ENCODE results near the gene SLC8A1. TPM values are rescaled to one million over a fixed set of nuclear protein-coding genes. Genes with fewer than 3 reads are reported as not detected.

SLC8A1 gene
- total and polyA plus RNA-seq, 10 of the 15 experiments (the other 5 are each of a cell fraction or from before 2014, with no cell fraction given): under 0.01 to 1.2 (median 0.01) TPM; not detected in 3

- H3K27ac ChIP-seq (ENCODE audit: control insufficient read depth, insufficient read depth): no peak overlapping the region
- FAIRE-seq: no peak
- BruUV-seq (replicated peaks): no TSS peak
- RAD21 ChIA-PET (ENCODE audit: unreplicated experiment): no interaction called here
- SMC1A ChIA-PET (ENCODE audit: uncharacterized antibody, unreplicated experiment): no interaction called here
- no peak overlapping the region for H3K4me2 ChIP-seq (ENCODE audit: control insufficient read depth, insufficient read depth)
- no peak overlapping the region for H2AFZ ChIP-seq (ENCODE audit: control insufficient read depth, low read depth, low read length)
- intact Hi-C loops (cut with micrococcal nuclease; ENCODE audit: unreplicated experiment): no loop called here
- CTCF ChIA-PET: interaction anchor here (0.5 kb wide), 1 partner anchor 28 kb away, joined by 3 read pairs; no protein-coding TSS in a partner anchor
- ATAC-seq: no peak
- H3K36me3 ChIP-seq (ENCODE audit: control insufficient read depth in 2 of 2, insufficient read depth in 2 of 2, low read length in 1 of 2): no peaks in the 10 kb centered on the region
- WGBS (ENCODE audit: insufficient coverage, insufficient replicate concordance, low lambda C conversion rate, missing lambda C conversion rate): 56% methylated on average over 6 of the region's 6 CpGs
- in situ Hi-C loops (cut with MboI): no loop called here
- no peaks in the 10 kb centered on the region for H4K20me1 ChIP-seq (ENCODE audit: control insufficient read depth, insufficient read depth)
- H3K27me3 ChIP-seq (replicated peaks in 1 of 2; ENCODE audit: control insufficient read depth in 2 of 2, insufficient read depth in 2 of 2, low read length in 1 of 2): no peaks in the 10 kb centered on the region
- no peak for DNase-seq (ENCODE audit: low read depth, low spot score)
- no peak overlapping the region for H3K9ac ChIP-seq (ENCODE audit: control insufficient read depth, insufficient read depth, low read length)
- no peak overlapping the region for H3K4me3 ChIP-seq
- no peaks in the 10 kb centered on the region for H3K9me3 ChIP-seq (replicated peaks; ENCODE audit: control insufficient read depth, insufficient read depth, low read length)
- TF ChIP-seq SKIL (IDR thresholded peaks at IDR 0.05; ENCODE audit: low read depth, poor library complexity, severe bottlenecking) (no peak), YY1 (IDR thresholded peaks at IDR 0.05; ENCODE audit: low read depth, low read length) (no peak), TARDBP (IDR thresholded peaks at IDR 0.05; ENCODE audit: borderline replicate concordance) (no peak), NR2F1 (conservative IDR thresholded peaks at IDR 0.05) (no peak), NR2C1 (IDR thresholded peaks at IDR 0.05) (no peak), RAD51 (IDR thresholded peaks at IDR 0.05) (no peak)
- H3K4me1 ChIP-seq (ENCODE audit: control insufficient read depth, insufficient read depth, low read length): no peaks in the 10 kb centered on the region
- no peaks in the 10 kb centered on the region for H3K79me2 ChIP-seq (ENCODE audit: control insufficient read depth, insufficient read depth, low read length)
- POLR2A ChIA-PET: no interaction called here
Measured at GRCh38 chr2:40273734-40274182, 178.1 kb downstream of the SLC8A1 start.

DNA sequence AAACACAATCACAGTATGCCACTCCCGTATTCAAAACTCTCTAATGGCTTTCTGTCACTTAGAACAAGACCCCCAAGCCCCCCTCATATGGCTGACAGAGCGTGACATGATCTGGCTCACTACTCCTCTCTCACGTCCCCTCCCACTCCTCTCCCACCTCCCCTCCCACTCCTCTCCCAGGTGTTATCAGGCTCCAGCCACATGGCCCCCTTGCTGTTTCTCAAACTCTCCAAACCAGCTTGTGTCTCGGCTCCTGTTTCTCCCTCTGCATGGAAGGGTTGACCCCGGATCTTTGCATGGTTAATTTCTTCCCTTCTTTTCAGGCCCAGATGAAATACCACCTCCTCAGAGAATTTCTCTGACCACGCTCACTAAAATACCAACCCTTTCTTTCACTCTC lies 180.8 kb downstream of the SLC8A1 start:
- ChIA-PET CTCF (no interaction called here), SMC1A (ENCODE audit: uncharacterized antibody, unreplicated experiment) (interaction anchor here (0.6 kb wide), 1 partner anchor 145 kb away, joined by 4 read pairs; no protein-coding TSS in a partner anchor), RAD21 (ENCODE audit: unreplicated experiment) (no interaction called here), POLR2A (no interaction called here)
- ATAC-seq (no peak), DNase-seq (ENCODE audit: low read depth, low spot score) (no peak), FAIRE-seq (no peak)
- Histone ChIP-seq H3K9me3 (replicated peaks; ENCODE audit: control insufficient read depth, insufficient read depth, low read length) (no peaks in the 10 kb centered on the region), H3K27me3 (replicated peaks in 1 of 2; ENCODE audit: control insufficient read depth in 2 of 2, insufficient read depth in 2 of 2, low read length in 1 of 2) (no peaks in the 10 kb centered on the region), H3K4me2 (ENCODE audit: control insufficient read depth, insufficient read depth) (no peak overlapping the region), H2AFZ (ENCODE audit: control insufficient read depth, low read depth, low read length) (no peak overlapping the region), H4K20me1 (ENCODE audit: control insufficient read depth, insufficient read depth) (no peaks in the 10 kb centered on the region), H3K36me3 (ENCODE audit: control insufficient read depth in 2 of 2, insufficient read depth in 2 of 2, low read length in 1 of 2) (no peaks in the 10 kb centered on the region), H3K4me1 (ENCODE audit: control insufficient read depth, insufficient read depth, low read length) (no peaks in the 10 kb centered on the region), H3K79me2 (ENCODE audit: control insufficient read depth, insufficient read depth, low read length) (no peaks in the 10 kb centered on the region), H3K9ac (ENCODE audit: control insufficient read depth, insufficient read depth, low read length) (no peak overlapping the region), H3K4me3 (no peak overlapping the region), H3K27ac (ENCODE audit: control insufficient read depth, insufficient read depth) (no peak overlapping the region)
- BruUV-seq (replicated peaks): no TSS peak
- 41% methylated on average over 6 of the region's 6 CpGs for WGBS (ENCODE audit: insufficient coverage, insufficient replicate concordance, low lambda C conversion rate, missing lambda C conversion rate)
- in situ Hi-C loops (cut with MboI) (no loop called here), intact Hi-C loops (cut with micrococcal nuclease; ENCODE audit: unreplicated experiment) (no loop called here)
- TF ChIP-seq NR2C2 (IDR thresholded peaks at IDR 0.05; ENCODE audit: borderline replicate concordance, control insufficient read depth, insufficient read length, low read depth): no peak
- TF ChIP-seq SPI1 (IDR thresholded peaks at IDR 0.05; ENCODE audit: borderline replicate concordance, insufficient read depth, low read depth, low read length): no peak
- TF ChIP-seq NR2C1 (IDR thresholded peaks at IDR 0.05): no peak
- TF ChIP-seq SUZ12 (IDR thresholded peaks at IDR 0.05; ENCODE audit: unreplicated experiment): no peak
- TF ChIP-seq, protein P1, sequence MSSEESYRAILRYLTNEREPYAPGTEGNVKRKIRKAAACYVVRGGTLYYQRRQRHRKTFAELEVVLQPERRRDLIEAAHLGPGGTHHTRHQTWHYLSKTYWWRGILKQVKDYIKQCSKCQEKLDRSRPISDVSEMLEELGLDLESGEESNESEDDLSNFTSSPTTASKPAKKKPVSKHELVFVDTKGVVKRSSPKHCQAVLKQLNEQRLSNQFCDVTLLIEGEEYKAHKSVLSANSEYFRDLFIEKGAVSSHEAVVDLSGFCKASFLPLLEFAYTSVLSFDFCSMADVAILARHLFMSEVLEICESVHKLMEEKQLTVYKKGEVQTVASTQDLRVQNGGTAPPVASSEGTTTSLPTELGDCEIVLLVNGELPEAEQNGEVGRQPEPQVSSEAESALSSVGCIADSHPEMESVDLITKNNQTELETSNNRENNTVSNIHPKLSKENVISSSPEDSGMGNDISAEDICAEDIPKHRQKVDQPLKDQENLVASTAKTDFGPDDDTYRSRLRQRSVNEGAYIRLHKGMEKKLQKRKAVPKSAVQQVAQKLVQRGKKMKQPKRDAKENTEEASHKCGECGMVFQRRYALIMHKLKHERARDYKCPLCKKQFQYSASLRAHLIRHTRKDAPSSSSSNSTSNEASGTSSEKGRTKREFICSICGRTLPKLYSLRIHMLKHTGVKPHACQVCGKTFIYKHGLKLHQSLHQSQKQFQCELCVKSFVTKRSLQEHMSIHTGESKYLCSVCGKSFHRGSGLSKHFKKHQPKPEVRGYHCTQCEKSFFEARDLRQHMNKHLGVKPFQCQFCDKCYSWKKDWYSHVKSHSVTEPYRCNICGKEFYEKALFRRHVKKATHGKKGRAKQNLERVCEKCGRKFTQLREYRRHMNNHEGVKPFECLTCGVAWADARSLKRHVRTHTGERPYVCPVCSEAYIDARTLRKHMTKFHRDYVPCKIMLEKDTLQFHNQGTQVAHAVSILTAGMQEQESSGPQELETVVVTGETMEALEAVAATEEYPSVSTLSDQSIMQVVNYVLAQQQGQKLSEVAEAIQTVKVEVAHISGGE (CRISPR knock-in tag; IDR thresholded peaks at IDR 0.05): no peak
- TF ChIP-seq CEBPB (IDR thresholded peaks at IDR 0.05; ENCODE audit: borderline replicate concordance in 1 of 2, low read depth in 2 of 2, low read length in 2 of 2): no peak

All from GM12878 (cell line).